AG09319 (cell line): Measurements from ENCODE around the gene GMCL2.

Source experiments
- DNase-seq: peaks from one replicate; pipeline ENCODE4 v3.0.0-alpha.2; 2010; ENCODE audit warnings: low read depth; ENCODE audit errors: extremely low read depth
- CTCF ChIP-seq: IDR thresholded peaks from 2 replicates; pipeline ENCODE4 v1.5.1; 2011; ENCODE audit warnings: low read depth, mild to moderate bottlenecking, inconsistent platforms, low read length, moderate library complexity

Gene GMCL2

DNA sequence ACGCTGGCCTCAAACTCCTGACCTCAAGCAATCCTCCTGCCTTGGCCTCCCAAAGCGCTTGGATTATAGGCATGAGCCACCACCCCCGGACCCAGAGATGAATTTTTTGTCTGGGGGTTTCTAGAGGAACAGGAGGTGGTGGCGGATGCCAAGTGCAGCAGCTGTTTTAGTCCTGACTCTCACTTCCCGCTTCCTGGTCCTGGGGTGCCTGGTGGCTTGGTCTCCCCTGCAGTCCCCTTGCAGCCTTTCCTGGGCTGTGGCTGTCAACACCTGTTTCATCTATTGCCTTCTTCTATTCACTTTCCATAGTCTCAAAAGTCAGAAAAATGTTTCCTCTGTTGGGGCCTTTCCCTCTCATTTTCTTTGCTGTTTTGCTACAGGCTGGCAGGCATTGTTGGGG, 27.0 kb downstream of the GMCL2 start:
- no peak for TF ChIP-seq CTCF
- no peak for DNase-seq

GRCh38 chr5:178155065-178155464, 32.1 kb downstream of the GMCL2 start:
- DNase-seq = no peak
- no peak for TF ChIP-seq CTCF

DNA sequence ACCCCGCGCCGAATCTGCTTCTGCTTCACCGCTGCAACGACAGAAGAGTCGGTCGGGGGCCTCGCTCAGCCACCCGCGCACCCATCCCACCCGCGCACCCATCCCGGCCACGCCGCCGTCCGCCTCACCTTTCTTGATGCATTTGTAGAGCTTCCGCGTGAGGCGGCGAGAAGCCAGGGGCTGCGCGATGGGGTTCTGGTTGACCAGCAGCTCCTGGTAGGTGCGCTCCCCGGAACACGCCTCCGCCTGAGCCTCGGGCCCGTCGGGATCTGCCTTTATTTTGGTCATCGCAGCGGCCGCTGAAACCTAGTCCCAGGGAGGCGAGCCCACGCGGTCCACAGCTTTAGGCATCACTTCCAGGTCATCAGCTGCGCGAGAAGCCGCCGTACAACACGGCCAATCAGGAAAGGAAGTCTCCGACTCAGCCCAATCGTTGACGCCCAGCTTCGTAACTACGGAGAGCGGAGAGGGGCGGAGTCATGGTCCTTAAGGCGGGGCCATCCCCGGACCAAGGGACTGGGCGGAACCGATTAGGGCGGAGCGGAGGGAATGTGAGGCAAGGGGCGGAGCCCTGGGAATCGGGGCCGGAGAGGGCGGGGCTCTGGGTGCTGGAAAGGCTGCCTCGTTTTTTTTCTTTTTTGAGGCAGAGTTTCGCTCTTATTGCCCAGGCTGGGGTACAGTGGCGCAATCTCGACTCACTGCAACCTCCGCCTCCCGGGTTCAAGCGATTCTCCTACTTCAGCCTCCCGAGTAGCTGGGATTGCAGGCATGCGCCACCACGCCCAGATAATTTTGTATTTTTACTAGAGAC, 33.4 kb downstream of the GMCL2 start, which contains the start of gene NHP2:
NHP2 (minus strand) TSS at position 356 of the 811 bp plus-strand sequence; CDS start at position 288, 68 bp downstream.
- TF ChIP-seq CTCF = no peak
- DNase-seq = peak; percentile 97

DNA sequence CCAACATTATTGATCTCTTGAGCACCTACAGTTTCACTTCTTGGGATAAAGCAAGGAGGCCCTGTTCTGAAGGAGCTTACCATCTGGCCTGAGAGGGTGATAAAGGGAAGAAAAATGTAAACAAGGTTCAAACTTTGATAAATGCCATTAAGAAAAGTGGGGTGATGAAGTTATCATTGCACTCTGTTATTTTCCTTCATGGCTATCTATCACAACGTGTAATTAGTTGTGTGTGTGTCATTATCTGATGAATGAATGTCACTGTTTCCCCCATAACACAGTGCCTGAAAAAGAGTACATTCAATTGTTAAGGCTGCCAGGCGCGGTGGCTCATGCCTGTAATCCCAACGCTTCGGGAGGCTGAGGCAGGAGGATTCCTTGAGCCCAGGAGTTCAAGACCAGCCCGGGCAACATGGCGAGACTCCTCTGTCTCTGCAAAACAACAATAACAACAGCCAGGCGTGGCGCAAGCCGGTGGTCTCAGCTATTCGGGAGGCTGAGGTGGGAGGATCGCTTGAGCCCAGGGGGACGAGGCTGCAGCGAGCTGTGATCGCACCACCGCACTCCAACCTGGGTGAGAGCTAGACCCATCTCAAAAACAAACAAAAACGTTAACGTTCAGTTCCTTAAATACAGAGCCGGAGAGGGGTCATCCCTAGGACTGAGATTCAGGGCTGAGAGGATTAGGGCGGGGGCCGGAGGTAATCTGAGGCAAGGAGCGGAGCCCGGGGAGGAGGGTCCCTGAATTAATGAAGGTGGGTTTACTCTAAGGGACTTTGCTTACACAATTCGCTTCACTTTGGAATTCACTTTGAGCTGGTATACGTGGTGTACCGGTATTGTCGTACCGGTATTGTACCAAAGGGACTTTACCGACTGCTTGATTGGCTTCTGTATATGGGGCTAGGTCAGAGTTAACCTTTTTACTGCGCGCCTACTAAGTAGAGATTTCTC, 34.4 kb downstream of the GMCL2 start:
- TF ChIP-seq CTCF = no peak
- DNase-seq = no peak

DNA sequence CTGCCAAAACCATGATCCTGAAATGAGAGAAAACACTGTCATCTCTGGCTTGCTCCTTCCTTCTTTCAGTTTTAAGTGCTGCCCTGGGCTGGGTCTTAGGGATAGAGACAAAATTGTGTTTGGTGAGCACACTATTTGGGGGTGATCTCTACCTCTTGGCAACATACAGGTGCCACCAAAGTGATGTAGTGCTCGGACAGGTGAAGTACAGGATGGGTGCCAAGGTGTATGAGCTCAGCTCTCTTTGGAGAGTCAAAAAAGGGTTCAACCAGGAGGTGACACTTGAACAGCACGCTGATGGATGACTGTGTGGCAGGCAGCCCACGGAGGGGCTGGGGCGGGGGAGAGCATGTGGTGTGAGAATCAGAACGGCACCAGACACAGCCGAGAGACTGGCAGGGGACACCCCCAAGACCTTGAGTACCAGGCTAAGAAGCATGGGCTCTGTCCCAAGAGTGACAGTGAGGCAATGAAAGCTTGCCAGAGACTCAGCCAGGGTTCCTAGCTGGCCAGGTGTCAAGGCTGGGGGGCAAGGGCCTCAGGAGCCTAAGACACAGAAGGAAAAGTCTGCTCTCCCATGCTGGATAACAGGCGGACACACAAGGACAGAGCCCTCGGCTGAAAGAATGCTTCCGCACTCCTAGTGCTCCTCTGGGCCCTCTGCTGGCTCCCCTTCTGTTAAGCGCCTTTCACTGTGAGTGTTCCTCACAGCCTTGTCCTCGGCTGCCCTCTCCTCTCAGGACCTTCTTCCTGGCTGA, 36.0 kb downstream of the GMCL2 start:
- no peak for TF ChIP-seq CTCF

GRCh38 chr5:178149199-178149932, 37.8 kb downstream of the GMCL2 start:
- TF ChIP-seq CTCF = no peak
- DNase-seq = no peak

More for the DNA sequence above, 36.0 kb downstream of the GMCL2 start:
- DNase-seq = no peak
